NCI-H2227 (cell line): ENCODE data around the gene LDHD.
"Not testable (repeated sequence)": the region's sequence is repeated elsewhere in the genome, so short reads cannot be mapped to it uniquely, and the experiment has no call there.

Source experiments
- DNase-seq: peaks from one replicate; lab custom pipeline; 2025; ENCODE audit not compliant: unreplicated experiment; lab: John Stamatoyannopoulos, UW

LDHD gene

GRCh38 chr16:75116081-75116910, at the start of gene LDHD:
TSS of gene LDHD (minus strand) at chr16:75116780. CDS start at chr16:75116720, 60 bp downstream.
- peak; percentile 57 for DNase-seq

- no peak for DNase-seq
Measured at GRCh38 chr16:75160386-75160785, 43.8 kb upstream of the LDHD start.

GRCh38 chr16:75152635-75153034, 36.1 kb upstream of the LDHD start:
- no peak for DNase-seq

- no peak for DNase-seq
Measured at GRCh38 chr16:75151798-75152197, 35.2 kb upstream of the LDHD start.

GRCh38 chr16:75148311-75149195, 32.0 kb upstream of the LDHD start, which contains the start of gene ZFP1:
TSS of gene ZFP1 (plus strand) at chr16:75148524. CDS start at chr16:75152952, 4,428 bp downstream.
- DNase-seq: peak; percentile 92

GRCh38 chr16:75147968-75148310, 31.4 kb upstream of the LDHD start:
- DNase-seq: no peak

GRCh38 chr16:75143941-75144340, 27.4 kb upstream of the LDHD start:
- DNase-seq: no peak

GRCh38 chr16:75139498-75139897, 22.9 kb upstream of the LDHD start:
- no peak for DNase-seq

- DNase-seq: peak; percentile 65
Measured at GRCh38 chr16:75138636-75139035, 22.1 kb upstream of the LDHD start.

GRCh38 chr16:75138233-75138632, 21.7 kb upstream of the LDHD start:
- no peak for DNase-seq

- DNase-seq: no peak
Measured at GRCh38 chr16:75131081-75131480, 14.5 kb upstream of the LDHD start.

GRCh38 chr16:75130150-75130771, 13.7 kb upstream of the LDHD start:
- DNase-seq: no peak

GRCh38 chr16:75129421-75130149, 13.0 kb upstream of the LDHD start:
- not testable (repeated sequence) for DNase-seq

- DNase-seq: no peak
Measured at GRCh38 chr16:75127713-75128415, 11.3 kb upstream of the LDHD start.

- no peak for DNase-seq
Measured at GRCh38 chr16:75122609-75123008, 6.0 kb upstream of the LDHD start.

GRCh38 chr16:75121949-75122568, 5.5 kb upstream of the LDHD start:
- DNase-seq: no peak

- no peak for DNase-seq
Measured at GRCh38 chr16:75120253-75120652, 3.7 kb upstream of the LDHD start.

- no peak for DNase-seq
Measured at GRCh38 chr16:75118943-75119539, 2.5 kb upstream of the LDHD start.

- no peak for DNase-seq
Measured at GRCh38 chr16:75116911-75117245, 298 bp upstream of the LDHD start.
